NCI-H526 treated with DMSO at 0.1 percent for 48 hours (cell line): ENCODE measurements around the gene KCNIP4.
A peak's percentile ranks its signal among the peaks of the same experiment; 100 is the strongest.

ENCODE experiments used
- DNase-seq: peaks from one replicate; lab custom pipeline; 2025; lab: John Stamatoyannopoulos, UW

Gene KCNIP4

GRCh38 chr4:21685911-21686310 lies 262.7 kb downstream of the KCNIP4 start:
- no peak for DNase-seq

GRCh38 chr4:21680326-21680898 lies 268.2 kb downstream of the KCNIP4 start:
- DNase-seq = no peak

GRCh38 chr4:21678711-21679110 lies 269.9 kb downstream of the KCNIP4 start:
- DNase-seq = no peak

- no peak for DNase-seq
Observed at GRCh38 chr4:21677173-21677572, 271.4 kb downstream of the KCNIP4 start.

- DNase-seq = no peak
Observed at GRCh38 chr4:21664355-21664754, 284.2 kb downstream of the KCNIP4 start.

DNA sequence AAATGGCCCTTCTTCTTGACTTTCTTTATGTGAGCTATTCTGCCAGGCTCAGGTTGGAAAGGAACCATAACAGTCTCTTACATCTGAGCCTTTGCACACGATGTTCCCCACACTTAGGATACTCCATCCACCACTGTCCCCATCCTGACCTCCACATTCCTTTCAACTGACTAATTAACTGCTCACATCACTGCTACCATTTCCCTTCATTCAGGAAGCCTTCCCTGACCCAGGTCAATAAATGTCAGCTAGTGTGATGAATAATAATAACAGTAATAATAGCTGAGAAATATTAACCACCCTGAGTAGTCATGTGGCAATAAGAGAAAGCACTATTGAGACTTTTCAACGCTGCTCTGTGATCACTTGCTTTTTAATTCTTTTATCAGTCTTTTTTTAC lies 291.7 kb downstream of the KCNIP4 start:
- DNase-seq = no peak

DNA sequence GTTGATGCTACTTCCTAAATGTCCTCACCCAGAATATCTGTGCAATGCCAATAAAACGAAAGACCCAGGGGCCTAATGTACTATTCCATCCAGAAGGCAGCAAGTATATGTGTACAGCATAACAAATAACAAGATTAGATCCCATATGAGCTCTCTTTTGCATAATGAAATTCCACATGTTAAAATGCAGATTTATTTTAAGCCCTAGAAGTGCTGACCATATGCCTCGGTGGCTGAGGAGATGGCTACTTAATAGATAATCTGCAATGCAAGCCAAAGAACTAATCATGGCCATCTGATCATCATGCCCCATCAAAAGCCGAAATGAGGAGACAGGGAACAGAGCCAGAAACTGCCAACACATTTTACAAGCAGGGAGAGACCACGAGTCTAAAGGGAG lies 293.5 kb downstream of the KCNIP4 start:
- no peak for DNase-seq

DNA sequence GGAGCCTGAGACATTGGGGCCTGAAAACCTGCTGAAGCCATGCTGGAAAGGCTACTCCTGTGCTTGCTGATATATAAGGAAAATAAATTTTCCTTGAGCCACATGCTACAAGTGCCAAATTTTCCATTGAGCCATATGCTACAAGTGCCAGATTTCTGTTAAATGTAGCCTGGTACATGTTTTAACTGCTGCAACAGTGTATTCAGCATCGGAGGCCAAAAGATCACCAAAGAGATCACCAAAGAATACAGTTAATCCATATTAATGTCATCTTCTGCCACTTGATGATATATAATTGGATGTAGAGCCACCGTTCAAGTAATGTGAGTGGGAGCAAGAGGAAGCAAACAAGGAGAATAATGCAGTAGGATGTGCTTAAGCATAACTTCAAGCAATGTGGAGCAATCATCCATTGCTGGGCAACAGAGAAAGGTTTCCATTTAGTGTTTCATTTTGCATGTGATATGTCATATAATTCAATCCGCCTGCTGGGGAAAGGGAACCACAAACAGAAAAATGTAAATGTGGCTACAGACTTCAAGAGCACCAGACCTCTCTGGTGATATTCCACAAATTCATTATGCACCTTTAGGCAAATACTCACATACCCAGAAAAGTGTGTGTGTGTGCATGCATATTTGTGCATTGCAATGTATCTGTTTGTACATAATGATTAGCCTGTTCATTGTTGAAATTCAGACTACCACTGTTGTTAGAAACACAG lies 295.9 kb downstream of the KCNIP4 start:
- DNase-seq = peak; percentile 98

DNA sequence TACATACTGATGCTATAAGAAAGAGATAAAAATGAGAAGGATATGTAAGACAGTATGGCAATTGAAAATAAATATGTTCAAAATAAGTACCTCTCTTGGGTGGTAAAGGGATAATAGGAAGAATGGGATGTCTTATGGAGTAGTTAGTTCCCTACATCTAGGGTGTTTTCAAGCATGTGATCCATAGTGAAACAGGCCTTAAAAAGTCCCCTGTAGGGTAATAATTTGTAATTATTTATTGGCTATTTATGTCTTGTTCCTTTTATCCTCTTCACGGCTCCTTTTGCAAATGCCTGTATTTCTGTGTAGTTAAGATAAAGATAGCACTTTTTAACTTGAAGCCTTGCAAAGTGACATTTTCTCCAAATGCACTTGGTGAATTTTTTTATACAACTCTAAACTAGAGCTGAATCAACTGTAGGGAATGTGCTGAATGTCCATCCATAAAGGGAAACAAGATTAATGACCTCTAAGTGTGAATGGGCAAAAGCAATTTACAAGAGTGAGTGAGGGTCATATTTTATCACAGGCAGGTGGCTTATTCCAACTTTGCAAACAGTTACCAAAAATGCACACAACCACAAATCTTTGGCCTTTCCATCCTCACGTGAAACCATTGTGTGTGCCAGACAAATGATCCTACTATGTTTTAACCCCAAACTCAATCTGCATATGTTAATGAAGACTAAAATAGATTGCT lies 299.0 kb downstream of the KCNIP4 start:
- DNase-seq = no peak

DNA sequence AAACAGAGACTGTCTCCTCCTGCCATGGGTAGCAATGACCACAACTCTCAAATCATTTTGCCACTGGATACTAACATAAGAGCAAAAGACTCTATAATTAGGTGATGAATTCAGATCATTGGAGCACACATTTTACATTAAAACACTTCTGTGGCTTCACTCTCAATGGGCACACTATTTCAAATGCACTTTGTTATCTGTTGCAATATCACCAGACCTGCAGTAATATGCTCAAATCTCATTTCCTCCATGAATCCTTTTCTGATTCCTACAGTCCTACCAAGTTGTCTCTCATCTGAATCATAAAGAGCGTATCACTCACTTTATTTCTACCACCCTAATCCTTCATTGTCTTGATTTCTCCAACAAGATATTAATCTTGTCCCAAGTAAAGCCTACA lies 302.8 kb downstream of the KCNIP4 start:
- no peak for DNase-seq

GRCh38 chr4:21641696-21642095 lies 306.9 kb downstream of the KCNIP4 start:
- no peak for DNase-seq

DNA sequence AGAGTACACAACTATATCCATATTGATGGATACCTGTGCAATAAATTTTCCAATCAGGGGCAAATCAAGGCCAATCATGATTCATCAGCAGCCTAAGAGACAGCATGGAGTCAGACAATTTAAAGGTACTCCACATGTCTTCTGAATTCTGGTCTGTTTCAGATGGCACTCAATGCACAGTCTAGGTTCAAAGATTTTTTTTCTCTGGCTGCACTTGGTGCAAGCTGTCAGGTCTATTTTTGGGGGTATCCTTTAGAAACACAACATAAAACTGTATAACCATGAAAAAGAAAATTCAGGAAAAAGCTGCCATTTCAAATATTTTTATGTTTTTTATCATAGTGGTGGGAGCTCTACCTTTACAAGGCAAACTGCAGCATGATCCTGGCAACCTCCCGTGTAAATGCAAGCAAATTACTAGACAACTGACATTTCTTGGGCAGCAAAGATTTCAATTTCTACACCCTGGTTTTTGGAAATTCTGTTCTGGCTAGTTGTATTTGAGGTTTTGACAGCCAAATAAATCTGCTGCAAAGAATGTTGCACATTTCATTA lies 310.3 kb downstream of the KCNIP4 start:
- DNase-seq = no peak

DNA sequence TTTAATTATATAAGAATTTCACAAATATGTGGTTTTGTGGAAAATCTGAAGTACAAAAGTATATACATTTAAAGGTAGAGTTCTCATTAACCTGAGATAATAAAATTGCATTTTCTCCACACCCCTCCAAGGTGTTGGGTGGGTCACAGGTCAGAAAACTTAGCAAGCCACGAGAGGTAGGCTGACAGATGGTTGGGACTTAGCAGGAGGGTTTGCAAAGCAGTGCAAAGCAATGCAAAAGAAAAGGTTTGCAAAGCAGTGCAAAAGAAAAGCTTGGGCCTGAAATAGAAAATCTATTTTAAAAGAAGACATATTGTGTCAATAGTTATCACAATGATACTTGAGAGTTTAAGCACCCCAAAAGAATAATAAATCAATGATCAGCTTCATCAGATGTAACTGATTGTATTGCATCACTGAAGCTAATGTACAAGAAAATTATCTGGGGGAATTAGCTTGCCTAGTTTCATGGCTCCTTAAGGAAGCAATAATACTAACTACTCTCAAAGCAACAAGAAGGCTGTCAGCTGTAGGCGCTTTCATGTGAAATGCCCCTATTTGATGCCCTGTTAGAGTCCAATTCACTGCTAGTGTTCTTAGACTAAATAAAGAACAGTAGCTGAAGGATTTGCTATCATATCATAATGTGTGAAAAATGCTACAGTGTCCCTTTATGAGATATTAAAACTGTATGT lies 319.5 kb downstream of the KCNIP4 start:
- DNase-seq = no peak

DNA sequence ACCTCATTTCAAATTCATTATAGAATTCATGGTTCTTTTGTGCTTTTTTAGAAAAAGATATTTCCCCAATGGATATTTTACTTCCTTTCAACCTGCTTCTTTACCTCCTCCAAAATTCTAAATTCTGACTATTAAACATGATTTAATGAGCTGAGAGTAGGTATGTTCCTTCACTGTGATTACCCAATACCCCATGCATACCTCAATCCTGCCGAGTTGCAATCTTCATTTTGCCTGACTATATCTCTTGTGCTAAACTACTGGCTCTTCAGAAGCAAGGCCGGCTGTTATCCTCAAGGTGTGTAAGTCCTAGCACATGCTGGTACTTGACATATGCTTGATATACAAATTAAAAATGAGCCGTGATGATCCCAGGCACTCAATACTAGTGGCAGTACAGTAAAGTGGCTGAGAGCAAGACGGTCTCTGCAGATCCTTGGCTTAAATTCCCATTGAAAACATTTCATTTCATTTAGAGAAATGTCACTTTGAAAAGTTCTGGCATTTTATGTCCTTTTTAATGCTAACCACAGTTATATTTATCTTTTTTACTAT lies 320.4 kb downstream of the KCNIP4 start:
- no peak for DNase-seq

DNA sequence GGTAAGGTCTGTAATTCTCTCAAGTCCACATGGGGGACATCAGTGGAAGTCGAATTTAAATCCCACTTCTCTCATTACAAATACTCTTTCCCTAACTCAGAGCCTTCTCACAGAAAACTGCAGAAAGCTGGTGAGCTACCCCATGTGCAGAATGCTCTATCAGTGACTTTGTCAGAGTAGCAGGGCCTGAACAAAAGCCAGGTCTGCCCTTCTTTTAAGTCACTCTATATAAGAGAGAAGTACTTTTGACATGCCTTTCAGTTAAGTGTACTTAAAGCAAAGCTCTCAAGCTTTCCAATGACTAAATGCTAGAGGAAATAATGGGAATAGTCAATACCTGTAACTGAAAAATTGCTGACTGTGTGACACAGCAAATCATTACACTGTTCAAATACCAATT lies 323.1 kb downstream of the KCNIP4 start:
- DNase-seq = no peak

DNA sequence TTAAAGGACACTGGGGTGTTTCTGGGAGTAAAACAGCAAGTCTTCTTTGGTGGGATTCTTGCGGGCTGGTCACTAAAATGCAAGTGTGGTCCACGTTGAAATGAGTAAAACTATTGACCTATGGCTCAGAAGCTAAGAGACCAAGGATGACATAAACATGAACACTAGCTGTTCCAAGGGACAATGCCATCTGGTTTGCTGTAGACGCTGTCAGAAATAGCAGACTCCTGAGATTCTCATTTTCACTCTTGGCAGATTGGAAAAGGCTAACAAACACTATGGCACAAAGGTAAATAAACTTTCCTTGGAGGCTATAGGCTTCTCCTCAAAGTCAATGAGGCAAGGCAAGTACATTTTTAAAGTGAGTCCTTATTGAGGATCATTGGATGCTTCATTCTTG lies 343.6 kb downstream of the KCNIP4 start:
- no peak for DNase-seq

- DNase-seq = peak; percentile 73
Observed at GRCh38 chr4:21596521-21596920, 352.1 kb downstream of the KCNIP4 start.

DNA sequence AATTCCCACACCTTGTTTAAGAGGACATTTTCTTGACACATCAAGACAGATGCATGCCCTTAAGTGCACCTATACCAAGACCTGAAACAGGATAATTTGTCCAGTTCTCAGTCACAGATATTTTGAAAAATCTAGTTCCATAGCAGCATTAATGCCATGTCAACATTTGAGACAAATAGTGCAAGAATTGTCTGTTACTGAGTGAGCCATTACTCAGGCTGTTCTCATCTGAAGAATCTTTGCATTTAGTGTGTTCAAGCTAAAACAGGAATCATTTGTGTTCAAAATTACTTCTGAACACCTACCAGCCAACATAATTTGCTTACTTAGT lies 354.9 kb downstream of the KCNIP4 start:
- no peak for DNase-seq

- no peak for DNase-seq
Observed at GRCh38 chr4:21592970-21593670, 355.5 kb downstream of the KCNIP4 start.

DNA sequence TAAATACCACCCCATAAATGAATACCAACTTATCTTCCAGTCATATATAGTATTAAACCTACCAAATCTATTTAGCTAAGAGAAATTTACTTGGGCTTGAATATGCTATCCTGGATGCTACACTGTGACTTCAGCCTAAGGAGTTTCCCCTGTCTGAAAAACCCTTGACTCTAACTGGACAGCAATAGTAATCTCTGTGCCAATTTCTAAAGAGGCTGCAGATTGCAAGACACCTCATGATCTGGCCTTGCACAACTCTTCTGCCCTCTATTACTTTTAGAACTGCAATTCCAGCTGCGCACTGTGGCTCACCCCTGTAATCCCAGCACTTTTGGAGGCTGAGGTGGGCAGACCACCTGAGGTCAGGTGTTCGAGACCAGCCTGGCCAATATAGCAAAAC lies 371.5 kb downstream of the KCNIP4 start:
- no peak for DNase-seq

DNA sequence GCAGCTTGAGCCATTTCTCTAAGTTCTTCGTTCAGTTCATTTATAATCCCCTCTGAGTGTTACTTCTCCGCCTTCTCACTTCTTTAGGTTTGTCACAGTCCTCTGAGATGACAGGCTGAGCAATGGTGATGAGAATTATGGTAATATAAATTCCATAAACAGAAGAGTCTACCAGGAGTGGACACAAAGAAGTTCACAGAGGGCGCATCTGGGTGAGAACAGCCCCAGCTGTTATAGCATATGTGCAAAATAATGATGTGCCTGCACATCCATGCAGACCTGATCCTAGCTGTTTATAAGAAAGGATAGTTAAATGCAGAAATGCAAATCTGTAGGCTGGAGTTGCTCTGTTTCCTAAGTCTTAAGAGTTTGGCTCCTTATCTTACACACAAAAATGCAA lies 377.5 kb downstream of the KCNIP4 start:
- DNase-seq = no peak

GRCh38 chr4:21569638-21570037 lies 378.9 kb downstream of the KCNIP4 start:
- DNase-seq = no peak
